ENCODE measurements around the gene CKAP5.

The CKAP5 gene

DNA sequence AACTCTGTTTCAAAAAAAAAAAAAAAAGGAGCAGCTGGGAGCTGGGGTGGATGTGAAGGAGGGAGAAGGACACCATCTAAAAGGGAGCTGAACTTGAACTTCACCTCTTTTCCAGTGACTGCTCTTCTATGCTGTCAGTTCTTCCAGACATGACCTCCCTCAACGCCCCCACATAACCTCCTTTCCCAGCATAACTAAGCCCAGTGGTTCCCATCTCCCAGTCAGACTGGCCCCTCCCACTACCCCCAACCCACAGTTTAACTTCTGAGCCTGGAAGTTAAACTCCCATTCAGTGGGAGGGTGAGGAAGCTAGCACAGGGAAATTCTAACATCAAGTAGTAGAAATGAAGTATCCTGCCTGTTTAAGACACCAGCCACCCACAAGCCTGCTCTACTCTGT is 147.5 kb downstream of the CKAP5 start:
- ATAC-seq = no peak
- no peak for TF ChIP-seq ZNF8 (CRISPR knock-in tag; IDR thresholded peaks at IDR 0.05)
- TF ChIP-seq, protein P1, sequence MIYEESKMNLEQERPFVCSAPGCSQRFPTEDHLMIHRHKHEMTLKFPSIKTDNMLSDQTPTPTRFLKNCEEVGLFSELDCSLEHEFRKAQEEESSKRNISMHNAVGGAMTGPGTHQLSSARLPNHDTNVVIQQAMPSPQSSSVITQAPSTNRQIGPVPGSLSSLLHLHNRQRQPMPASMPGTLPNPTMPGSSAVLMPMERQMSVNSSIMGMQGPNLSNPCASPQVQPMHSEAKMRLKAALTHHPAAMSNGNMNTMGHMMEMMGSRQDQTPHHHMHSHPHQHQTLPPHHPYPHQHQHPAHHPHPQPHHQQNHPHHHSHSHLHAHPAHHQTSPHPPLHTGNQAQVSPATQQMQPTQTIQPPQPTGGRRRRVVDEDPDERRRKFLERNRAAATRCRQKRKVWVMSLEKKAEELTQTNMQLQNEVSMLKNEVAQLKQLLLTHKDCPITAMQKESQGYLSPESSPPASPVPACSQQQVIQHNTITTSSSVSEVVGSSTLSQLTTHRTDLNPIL (CRISPR knock-in tag; IDR thresholded peaks at IDR 0.05; ENCODE audit: low read depth) = no peak
- TF ChIP-seq GLIS3 (CRISPR knock-in tag; IDR thresholded peaks at IDR 0.05) = no peak
- TF ChIP-seq, protein P2, sequence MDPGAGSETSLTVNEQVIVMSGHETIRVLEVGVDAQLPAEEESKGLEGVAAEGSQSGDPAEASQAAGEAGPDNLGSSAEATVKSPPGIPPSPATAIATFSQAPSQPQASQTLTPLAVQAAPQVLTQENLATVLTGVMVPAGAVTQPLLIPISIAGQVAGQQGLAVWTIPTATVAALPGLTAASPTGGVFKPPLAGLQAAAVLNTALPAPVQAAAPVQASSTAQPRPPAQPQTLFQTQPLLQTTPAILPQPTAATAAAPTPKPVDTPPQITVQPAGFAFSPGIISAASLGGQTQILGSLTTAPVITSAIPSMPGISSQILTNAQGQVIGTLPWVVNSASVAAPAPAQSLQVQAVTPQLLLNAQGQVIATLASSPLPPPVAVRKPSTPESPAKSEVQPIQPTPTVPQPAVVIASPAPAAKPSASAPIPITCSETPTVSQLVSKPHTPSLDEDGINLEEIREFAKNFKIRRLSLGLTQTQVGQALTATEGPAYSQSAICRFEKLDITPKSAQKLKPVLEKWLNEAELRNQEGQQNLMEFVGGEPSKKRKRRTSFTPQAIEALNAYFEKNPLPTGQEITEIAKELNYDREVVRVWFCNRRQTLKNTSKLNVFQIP (CRISPR knock-in tag; IDR thresholded peaks at IDR 0.05; ENCODE audit: borderline replicate concordance, low read depth) = no peak

DNA sequence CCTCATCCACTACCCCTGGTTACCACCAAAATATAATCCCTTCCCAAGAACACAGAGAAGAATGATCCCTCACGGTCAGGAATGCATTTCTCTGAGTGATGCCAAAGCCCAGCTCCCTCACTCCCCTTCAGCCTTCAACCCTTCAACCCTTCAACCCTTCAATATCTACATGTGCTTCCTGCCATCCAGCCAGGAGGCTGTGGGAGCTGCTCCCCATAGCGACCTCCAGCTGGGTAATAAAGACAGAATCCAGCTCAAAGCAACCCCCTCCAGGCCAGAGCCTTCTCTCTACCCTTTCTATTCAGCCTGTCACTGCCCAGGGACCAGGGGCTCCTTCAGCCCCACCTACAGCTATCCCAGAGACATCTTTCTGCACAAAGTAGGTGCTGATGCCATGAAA is 148.4 kb downstream of the CKAP5 start:
- ATAC-seq = no peak
- TF ChIP-seq ZNF70 (CRISPR knock-in tag; IDR thresholded peaks at IDR 0.05) (no peak), ZFP30 (CRISPR knock-in tag; IDR thresholded peaks at IDR 0.05) (no peak), SNAI2 (CRISPR knock-in tag; IDR thresholded peaks at IDR 0.05) (no peak), PPARA (CRISPR knock-in tag; IDR thresholded peaks at IDR 0.05; ENCODE audit: borderline replicate concordance) (no peak), ISL1 (CRISPR knock-in tag; IDR thresholded peaks at IDR 0.05) (no peak), ESRRG (CRISPR knock-in tag; IDR thresholded peaks at IDR 0.05) (no peak), OSR1 (CRISPR knock-in tag; IDR thresholded peaks at IDR 0.05) (no peak), ZC3H10 (CRISPR knock-in tag; IDR thresholded peaks at IDR 0.05) (no peak), BACH2 (CRISPR knock-in tag; IDR thresholded peaks at IDR 0.05; ENCODE audit: borderline replicate concordance) (no peak), ZFP3 (CRISPR knock-in tag; IDR thresholded peaks at IDR 0.05) (no peak), RARB (CRISPR knock-in tag; IDR thresholded peaks at IDR 0.05) (no peak), ZNF565 (CRISPR knock-in tag; conservative IDR thresholded peaks at IDR 0.05; ENCODE audit: low read depth) (no peak), TCF4 (CRISPR knock-in tag; IDR thresholded peaks at IDR 0.05; ENCODE audit: borderline replicate concordance) (no peak), GLIS3 (CRISPR knock-in tag; IDR thresholded peaks at IDR 0.05) (no peak), CSDC2 (CRISPR knock-in tag; IDR thresholded peaks at IDR 0.05) (no peak)
- TF ChIP-seq, protein P3, sequence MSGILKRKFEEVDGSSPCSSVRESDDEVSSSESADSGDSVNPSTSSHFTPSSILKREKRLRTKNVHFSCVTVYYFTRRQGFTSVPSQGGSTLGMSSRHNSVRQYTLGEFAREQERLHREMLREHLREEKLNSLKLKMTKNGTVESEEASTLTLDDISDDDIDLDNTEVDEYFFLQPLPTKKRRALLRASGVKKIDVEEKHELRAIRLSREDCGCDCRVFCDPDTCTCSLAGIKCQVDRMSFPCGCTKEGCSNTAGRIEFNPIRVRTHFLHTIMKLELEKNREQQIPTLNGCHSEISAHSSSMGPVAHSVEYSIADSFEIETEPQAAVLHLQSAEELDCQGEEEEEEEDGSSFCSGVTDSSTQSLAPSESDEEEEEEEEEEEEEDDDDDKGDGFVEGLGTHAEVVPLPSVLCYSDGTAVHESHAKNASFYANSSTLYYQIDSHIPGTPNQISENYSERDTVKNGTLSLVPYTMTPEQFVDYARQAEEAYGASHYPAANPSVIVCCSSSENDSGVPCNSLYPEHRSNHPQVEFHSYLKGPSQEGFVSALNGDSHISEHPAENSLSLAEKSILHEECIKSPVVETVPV (CRISPR knock-in tag; IDR thresholded peaks at IDR 0.05) = no peak
- TF ChIP-seq, protein P2 (CRISPR knock-in tag; IDR thresholded peaks at IDR 0.05; ENCODE audit: borderline replicate concordance, low read depth) = no peak
- TF ChIP-seq, protein P4, sequence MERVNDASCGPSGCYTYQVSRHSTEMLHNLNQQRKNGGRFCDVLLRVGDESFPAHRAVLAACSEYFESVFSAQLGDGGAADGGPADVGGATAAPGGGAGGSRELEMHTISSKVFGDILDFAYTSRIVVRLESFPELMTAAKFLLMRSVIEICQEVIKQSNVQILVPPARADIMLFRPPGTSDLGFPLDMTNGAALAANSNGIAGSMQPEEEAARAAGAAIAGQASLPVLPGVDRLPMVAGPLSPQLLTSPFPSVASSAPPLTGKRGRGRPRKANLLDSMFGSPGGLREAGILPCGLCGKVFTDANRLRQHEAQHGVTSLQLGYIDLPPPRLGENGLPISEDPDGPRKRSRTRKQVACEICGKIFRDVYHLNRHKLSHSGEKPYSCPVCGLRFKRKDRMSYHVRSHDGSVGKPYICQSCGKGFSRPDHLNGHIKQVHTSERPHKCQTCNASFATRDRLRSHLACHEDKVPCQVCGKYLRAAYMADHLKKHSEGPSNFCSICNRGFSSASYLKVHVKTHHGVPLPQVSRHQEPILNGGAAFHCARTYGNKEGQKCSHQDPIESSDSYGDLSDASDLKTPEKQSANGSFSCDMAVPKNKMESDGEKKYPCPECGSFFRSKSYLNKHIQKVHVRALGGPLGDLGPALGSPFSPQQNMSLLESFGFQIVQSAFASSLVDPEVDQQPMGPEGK (CRISPR knock-in tag; IDR thresholded peaks at IDR 0.05; ENCODE audit: borderline replicate concordance) = no peak

DNA sequence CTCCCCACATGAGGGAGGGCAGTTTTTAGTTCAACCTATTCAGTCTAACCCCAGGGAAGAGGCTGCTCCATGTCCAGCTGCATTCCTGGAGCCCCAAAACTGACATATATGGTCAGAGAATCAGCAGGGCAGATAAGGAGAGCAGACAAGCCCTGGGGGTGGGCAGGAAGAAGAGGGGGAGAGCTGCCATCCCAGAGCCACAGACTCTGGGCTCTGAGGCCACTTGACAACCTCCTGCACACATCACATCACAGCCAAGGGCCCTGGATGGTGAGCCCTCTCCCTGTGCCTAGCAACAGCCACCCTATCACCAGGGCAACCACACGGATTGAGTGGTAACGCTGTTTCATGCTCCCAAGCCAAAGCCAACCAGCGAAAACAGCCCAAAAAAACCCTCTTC is 148.8 kb downstream of the CKAP5 start:
- TF ChIP-seq, protein P1 (CRISPR knock-in tag; IDR thresholded peaks at IDR 0.05; ENCODE audit: low read depth) = no peak
- TF ChIP-seq, protein P3 (CRISPR knock-in tag; IDR thresholded peaks at IDR 0.05) = no peak
- TF ChIP-seq ZFP30 (CRISPR knock-in tag; IDR thresholded peaks at IDR 0.05) (no peak), ZC3H10 (CRISPR knock-in tag; IDR thresholded peaks at IDR 0.05) (no peak), ARNTL (CRISPR knock-in tag; IDR thresholded peaks at IDR 0.05; ENCODE audit: borderline replicate concordance, low read depth) (no peak), ZFP3 (CRISPR knock-in tag; IDR thresholded peaks at IDR 0.05) (no peak), ZNF8 (CRISPR knock-in tag; IDR thresholded peaks at IDR 0.05) (no peak), TCF4 (CRISPR knock-in tag; IDR thresholded peaks at IDR 0.05; ENCODE audit: borderline replicate concordance) (no peak)
- TF ChIP-seq, protein P5, sequence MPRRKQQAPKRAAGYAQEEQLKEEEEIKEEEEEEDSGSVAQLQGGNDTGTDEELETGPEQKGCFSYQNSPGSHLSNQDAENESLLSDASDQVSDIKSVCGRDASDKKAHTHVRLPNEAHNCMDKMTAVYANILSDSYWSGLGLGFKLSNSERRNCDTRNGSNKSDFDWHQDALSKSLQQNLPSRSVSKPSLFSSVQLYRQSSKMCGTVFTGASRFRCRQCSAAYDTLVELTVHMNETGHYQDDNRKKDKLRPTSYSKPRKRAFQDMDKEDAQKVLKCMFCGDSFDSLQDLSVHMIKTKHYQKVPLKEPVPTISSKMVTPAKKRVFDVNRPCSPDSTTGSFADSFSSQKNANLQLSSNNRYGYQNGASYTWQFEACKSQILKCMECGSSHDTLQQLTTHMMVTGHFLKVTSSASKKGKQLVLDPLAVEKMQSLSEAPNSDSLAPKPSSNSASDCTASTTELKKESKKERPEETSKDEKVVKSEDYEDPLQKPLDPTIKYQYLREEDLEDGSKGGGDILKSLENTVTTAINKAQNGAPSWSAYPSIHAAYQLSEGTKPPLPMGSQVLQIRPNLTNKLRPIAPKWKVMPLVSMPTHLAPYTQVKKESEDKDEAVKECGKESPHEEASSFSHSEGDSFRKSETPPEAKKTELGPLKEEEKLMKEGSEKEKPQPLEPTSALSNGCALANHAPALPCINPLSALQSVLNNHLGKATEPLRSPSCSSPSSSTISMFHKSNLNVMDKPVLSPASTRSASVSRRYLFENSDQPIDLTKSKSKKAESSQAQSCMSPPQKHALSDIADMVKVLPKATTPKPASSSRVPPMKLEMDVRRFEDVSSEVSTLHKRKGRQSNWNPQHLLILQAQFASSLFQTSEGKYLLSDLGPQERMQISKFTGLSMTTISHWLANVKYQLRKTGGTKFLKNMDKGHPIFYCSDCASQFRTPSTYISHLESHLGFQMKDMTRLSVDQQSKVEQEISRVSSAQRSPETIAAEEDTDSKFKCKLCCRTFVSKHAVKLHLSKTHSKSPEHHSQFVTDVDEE (CRISPR knock-in tag; IDR thresholded peaks at IDR 0.05) = no peak
- no peak for ATAC-seq
